Ecto neural progenitor cell (in vitro differentiated cells): ENCODE measurements around the gene VWCE.
"Not testable (repeated sequence)": the region's sequence is repeated elsewhere in the genome, so short reads cannot be mapped to it uniquely, and the experiment has no call there.

Experiments used
- DNase-seq: peaks from one replicate; pipeline ENCODE4 v3.0.0-alpha.2; 2018; ENCODE audit warnings: low spot score

Gene VWCE

DNA sequence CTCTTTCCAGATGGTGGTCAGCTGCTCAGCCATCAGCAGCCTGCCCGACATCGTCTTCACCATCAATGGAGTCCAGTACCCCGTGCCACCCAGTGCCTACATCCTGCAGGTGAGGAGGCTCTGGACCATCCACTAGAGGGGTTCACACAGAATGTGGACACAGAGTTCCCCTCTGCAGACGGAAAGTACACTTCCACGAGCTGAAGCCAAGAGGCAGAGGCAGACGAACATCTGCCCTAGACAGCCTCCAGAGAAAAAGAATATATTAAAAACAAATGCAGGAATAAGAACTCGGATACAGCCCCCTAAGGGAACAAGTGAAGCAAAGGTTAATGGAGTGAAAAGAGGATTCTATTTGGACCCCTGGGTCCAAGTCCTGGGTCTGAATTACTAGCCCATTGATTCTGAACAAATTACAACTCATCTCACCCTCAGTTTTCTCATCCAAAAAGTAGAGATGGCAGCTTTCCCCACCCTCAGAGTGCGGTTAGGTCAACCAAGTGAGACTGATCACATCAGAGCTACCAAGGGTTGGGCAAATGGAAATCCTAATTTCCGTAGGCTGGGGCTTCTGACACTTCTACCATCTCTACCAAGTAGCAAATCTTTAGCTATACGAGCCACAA lies 83.7 kb downstream of the VWCE start:
- not testable (repeated sequence) for DNase-seq

- DNase-seq, result not testable (repeated sequence)
Measured at GRCh38 chr11:61210629-61211028, 84.5 kb downstream of the VWCE start.
